ENCODE measurements around the gene CDH4.
"Not testable (repeated sequence)": the region's sequence is repeated elsewhere in the genome, so short reads cannot be mapped to it uniquely, and the experiment has no call there.

The CDH4 gene

DNA sequence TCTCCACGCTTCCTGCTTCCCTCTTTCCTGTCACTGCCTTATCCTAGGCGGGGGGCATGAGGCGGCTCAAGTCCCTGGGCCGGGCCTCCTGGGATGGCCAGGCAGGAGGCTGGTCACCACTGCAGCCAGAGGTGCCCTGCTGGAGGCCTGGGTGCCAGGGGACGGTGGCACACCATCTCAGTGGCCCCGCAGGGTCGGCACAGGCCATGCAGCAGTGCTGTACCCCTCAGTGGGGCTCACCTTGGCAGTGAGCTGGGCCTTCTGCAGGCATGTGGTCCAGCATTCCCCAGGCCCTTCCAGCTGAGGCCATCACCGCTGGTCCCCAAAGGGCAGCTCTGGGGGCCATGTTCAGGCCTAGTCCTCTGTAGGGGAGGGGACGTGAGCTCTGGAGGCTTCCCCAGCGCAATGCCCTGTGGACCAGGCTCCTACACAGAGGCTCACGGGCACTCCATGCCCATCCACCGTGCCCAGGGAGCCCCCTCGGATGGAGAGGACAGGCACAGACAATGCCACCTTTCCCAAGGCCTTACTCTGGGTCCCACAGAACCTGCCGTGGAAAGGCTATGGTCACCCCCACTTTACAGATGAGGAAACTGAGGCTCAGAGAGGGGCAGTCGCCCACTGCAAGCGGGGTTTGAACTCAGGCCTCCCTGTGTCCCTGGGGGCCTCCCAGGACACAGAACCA, 689.8 kb downstream of the CDH4 start:
- DNase-seq: no peak

DNA sequence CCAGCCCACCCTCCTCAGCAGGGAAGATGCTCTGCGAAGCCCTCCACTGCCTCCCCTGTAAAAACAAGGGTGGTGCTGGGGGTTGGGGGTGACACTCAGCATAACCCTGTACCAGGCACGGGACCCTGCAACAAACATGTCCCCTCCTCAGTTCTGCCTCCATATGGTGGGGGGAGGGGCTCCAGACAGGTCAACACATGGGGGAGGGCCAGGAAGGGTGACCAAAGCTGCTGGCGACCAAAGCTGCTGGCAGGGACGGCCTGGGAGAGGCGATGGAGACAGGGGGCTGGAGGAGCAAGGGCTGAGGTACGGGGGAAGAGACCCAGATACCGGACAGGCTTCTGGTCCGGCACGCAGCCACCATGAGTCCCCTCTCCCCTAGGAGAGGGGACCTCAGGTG, 690.5 kb downstream of the CDH4 start:
- no peak for DNase-seq

DNA sequence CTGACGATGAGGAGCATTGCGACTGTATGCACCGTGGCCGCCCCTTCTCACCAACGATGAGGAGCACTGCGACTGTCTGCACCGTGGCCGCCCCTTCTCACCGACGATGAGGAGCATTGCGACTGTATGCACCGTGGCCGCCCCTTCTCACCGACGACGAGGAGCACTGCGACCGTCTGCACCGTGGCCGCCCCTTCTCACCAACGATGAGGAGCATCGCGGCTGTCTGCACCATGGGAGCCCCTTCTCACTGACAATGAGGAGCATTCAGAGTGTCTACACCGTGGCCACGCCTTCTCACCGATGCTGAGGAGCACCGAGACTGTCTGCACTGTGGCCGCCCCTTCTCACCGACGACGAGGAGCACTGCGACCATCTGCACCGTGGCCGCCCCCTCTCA, 692.9 kb downstream of the CDH4 start:
- not testable (repeated sequence) for DNase-seq

DNA sequence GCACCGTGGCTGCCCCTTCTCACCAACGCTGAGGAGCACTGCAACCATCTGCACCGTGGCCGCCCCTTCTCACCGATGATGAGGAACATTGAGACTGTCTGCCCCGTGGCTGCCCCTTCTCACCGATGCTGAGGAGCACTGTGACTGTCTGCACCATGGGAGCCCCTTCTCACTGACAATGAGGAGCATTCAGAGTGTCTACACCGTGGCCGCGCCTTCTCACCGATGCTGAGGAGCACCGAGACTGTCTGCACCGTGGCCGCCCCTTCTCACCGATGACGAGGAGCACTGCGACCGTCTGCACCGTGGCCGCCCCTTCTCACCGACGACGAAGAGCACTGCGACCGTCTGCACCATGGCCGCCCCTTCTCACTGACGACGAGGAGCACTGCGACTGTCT, 693.4 kb downstream of the CDH4 start:
- not testable (repeated sequence) for DNase-seq

DNA sequence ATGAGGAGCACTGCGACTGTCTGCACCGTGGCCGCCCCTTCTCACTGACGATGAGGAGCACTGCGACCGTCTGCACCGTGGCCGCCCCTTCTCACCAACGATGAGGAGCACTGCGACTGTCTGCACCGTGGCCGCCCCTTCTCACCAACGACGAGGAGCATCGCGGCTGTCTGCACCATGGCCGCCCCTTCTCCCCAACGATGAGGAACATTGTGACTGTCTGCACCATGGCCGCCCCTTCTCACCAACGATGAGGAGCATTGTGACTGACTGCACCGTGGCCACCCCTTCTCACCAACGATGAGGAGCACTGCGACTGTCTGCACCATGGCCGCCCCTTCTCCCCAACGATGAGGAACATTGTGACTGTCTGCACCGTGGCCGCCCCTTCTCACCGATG, 696.0 kb downstream of the CDH4 start:
- not testable (repeated sequence) for DNase-seq

DNA sequence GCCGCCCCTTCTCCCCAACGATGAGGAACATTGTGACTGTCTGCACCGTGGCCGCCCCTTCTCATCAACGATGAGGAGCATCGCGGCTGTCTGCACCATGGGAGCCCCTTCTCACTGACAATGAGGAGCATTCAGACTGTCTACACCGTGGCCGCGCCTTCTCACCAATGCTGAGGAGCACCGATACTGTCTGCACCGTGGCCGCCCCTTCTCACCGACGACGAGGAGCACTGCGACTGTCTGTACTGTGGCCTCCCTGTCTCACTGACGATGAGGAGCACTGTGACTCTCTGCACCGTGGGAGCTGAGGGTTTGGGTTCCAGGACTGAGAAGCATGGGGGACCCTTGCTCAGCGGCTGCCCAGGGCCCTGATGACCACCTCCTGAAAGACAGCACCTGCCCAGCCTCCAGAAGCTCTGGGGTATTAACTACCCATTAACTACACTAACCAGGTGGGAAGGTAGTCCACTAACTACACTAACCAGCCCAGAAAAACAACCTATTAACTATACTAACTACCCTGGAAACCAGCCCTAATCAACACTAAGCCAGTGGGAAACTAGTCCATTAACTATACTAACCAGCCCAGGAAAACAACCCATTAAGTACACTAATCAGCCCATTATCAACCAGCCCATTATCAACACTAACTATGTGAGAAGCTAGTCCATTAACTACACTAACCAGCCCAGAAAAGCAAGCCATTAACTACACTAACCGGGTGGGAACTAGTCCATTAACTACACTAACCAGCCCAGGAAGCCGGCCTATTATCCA, 696.7 kb downstream of the CDH4 start:
- DNase-seq: no peak

DNA sequence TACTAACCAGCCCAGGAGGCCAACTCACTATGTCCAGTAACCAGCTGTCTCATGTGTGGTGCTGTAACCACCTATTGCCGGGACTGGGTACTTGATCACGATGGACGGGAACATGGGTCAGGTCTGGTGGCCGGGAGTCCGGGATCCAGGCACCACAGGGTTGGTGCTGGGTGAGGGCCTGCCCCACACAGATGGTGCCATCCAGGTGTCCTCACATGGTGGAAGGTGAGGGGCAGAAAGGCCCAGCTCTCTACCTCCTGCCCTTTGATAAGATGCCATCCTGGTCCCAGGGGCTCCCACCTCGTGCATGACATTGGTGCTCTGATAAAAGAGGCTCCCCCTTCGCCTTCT, 697.3 kb downstream of the CDH4 start:
- DNase-seq: no peak

DNA sequence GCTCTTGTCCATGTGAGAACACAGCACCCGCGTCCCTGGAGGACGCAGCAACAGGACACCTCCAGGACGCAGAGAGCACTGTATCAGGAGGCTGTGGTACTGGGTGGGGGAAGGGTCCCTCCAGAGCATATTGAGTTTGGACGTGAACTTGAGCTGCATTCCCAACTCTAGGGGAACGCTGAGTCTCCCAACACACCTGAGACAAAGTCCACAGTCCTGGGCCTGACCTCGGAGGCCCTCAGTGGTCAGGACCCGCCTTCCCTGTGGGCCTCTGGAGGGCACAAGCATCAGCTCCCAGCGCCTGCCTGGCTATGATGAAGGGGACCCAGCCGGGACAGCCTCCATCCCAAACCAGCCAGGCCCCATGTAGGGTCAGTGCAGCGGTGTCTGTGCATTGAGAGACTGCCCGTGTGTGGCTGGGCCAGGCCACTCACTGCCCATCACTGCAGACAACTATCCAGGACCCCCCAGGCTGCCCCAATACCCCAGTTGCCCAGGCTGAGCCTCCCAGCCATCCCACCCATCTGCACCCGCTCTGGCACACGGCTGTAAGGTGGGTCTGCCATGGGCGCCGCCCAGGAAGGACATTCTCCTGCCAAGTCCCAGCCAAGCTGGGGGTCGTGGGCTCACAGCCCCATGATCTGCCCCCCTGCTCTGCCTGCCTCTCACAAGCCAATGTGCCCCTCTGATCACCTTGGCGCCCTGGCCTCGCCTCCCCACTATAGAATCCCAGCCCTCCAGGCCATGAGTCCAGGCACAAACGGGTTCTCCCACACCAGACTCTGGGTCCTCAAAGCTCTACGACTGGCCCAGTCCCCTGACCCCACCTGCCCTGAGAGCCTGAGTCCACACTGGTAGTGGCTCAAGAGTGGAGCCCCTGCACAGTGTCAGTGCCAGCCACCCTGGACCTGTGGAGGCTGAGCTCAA, 697.9 kb downstream of the CDH4 start:
- no peak for DNase-seq

DNA sequence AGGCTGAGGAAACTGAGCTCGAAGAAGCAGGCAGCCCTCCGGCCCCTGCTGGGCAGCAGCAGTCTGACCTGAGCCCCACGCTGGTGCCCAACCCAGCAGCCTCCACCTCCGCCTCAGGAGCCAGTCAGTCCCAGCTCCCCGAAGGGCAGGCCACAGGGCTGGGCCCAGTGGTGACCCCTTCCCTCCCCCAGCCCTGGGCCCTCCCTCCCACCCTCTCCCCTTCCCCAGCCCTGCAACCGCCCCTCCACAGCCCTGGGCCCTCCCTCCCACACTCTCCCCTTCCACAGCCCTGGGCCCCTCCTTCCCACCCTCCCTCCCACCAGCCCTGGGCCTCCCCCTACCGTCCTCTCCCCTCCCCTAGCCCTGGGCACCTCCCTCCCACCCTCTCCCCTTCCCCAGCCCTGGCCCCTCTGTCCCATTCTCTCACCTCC, 698.6 kb downstream of the CDH4 start:
- no peak for DNase-seq

DNA sequence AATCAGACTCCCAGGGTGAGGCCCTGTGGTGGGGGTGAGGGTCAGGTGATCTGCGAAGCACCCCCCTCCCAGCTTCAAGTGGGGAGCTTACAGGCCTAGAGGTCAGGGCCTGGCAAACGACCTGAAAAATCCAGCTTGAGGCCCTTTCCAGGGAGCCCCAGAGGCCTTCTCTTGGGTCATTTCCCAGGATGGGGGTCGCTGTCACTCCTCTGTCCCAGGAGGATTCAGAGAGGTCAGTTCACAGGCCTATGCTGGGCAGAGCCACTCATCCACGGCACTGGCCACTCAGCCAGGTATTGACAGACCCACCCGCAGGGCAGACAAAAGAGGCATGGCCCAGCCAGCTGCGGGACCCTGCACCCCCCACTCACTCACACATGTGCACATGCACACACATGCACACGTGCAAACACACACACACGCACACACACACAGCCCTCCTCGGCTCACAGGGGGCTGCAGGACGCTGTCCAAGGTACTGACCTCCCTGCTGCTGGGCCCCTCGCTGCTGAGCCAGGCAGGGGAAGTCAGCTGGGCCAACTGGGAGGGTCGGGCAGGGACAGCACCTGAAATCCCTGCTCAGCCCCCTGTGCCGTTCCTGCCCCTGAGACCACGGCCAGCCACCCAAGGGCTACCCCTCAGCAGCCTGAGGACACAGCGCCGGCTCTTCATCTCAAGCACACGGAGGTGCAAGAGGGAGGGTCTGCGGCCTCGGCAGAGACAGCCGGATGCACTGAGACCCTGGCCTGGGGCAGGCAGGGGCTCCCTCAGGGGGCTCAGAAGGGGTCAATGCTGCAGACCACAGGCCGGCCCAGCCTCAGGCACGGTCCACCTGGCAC, 699.9 kb downstream of the CDH4 start:
- DNase-seq: no peak

DNA sequence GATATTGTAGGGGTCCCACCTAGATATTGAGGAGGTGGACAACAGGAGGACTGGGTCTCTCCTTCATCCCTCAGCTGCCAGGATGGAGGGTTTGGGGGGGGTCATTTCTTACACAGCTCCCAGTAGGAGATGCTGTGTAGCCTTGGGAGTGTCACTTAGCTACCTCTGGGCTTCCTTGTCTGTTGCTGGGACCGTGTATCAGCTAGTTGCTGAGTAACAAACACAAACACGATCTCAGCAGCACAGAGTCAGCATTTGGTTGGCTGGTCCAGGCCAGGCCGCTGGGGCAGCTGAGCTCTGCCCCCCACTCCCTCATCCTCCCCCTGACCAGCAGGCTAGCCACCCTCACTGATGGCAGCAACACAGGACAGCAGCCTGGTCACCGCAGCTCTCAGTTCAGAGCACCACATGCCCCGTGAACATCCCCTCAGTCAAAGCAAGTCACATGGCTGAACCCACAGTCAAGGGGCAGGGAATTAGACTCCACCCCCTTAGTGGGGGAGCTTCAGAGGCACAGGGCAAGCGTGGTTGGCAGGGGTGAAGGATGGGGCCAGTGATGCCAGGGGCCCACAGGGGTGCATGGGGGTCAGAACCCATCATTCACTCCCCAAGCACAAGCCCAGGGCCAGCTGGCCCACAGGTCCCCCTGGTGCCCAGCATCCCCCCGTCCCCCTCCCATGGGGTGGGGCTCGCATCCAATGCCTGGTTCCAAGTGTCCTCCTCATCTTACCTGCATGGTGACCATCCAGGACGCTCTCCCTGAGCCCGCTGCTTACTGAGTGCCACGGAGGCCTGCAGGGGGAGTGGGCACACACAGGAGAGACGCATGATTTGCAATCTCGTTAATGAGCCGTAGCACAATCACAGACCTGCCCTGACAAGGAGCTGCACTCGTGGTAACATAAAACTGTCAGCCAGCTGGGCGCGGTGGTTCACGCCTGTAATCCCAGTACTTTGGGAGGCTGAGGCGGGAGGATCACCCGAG, 701.3 kb downstream of the CDH4 start:
- DNase-seq: no peak

DNA sequence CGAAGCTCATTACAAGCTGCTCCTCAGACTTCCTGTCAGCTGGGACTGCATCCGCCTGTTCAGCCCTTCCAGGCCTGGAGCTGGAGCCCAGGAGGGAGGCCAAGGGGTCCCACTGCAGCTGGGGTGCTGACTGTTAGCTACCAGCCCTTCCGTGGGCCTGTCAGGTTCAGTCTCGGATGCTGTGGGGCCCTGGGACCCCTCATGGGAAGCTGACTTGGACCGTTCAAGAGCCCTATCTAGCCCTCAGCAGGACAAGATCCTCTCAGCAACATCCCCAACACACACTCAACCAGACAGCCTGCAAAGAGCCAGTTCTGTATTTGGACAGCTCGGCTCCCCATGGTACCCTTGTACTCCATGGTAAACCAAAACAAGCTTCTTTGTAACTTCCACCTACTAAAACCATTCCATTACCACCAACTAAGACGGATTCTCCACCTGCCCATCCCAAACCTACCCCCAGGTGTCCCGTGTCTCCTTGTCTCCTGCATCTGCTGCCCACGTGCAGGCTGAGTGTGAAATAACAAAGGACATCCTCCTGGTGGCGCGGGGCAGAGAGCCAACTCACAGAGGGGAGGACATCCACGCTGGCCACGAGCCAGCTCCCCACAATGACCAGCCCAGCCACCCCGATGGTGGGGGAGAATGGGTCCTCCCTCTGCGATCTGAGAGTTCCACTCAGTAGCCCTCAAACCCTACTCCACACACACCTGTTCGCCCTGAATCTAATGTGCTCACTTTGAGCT, 702.4 kb downstream of the CDH4 start:
- no peak for DNase-seq

DNA sequence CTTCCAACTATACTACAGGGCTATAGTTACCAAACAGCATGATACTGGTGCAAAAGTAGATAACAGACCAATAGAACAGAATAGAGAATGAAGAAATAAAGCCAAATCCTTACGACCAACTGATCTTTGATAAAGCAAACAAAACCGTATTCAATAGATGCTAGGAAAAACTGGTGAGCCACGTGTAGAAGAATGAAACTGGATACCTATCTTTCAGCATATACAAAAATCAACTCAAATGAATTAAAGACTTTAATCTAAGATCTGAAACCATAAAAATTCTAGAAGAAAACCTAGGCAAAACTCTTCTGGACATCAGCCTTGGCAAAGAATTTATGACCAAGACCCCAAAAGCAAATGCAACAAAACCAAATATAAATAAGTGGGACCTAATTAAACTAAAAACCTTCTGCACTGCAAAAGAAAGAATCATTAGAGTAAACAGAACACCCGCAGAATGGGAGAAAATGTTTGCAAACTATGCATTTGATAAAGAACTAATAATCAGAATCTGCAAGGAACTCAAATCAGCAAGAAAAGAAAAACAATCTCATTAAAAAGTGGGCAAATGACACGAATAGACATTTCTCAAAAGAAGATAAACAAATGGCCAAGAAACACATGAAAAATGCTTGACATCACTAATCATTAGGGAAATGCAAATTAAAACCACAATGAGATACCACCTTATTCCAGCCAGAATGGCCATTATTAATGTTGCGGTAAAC, 703.8 kb downstream of the CDH4 start:
- no peak for DNase-seq

DNA sequence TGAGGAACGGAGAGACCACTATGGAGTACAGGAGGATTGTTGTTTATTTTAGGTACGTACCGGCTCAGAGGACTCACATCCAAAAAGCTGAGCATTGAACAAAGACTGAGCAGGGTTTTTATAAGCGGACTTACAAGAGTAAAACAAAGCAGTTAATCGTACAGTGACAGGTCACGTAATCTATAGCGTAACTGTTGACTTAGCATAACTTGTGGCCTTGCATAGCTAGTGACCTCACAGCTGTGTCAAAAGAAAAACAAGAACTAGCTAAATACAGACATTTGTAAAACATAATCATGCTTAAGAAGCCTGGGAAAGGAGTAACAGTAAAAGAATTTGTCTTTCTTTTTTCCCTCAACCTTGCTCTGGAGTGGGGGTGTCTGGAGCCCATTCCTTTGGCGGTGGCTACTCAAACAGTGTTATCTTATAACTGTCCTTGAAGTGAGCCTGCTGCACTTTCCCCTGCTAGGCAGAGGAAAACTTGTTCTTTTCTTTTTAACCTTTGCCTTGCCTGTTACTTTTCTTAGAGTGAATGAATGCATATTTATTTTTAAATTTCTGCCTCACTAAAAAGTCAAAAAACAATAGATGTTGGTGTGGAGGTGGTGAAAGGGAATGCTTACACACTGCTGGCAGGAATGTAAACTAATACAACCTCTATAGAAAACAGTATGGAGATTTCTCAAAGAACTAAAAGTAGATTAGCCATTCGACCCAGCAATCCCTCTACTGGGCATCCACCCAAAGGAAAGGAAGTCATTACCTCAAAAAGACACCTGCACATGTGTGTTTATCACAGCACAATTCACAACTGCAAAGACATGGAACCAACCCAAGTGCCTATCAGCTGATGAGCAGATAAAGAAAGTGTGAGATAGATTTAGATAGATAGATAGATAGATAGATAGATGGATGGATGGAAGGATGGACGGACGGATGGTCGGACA, 704.6 kb downstream of the CDH4 start:
- no peak for DNase-seq

DNA sequence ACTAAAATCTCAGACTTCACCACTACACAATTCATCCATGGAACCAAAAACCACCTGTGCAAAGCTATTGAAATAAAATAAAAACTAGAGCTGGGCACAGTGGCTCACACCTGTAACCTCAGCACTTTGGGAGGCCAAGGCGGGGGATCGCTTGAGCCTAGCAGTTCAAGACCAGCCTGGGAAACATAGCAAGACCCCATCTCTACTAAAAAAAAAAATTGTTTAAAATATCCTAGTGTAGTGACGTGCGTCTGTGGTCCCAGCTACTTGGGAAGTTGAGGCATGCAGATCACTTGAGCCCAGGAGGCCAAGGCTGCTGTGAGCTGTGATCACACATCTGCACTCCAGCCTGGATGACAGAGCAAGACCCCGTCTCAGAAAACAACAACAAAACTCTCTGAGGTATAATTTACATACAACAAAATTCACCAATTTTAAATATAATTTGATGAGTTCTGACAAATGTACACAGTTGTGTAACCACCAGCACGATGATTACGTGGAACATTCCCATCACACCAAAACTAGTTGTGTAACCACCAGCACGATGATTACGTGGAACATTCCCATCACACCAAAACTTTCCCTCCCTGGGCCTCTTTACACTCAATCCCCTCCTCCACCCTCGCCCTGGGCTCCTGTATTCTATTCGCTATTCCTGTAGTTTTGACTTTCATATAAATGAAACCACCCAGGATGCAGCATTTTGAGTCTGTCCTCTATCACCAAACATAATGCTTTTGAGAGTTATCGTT, 706.1 kb downstream of the CDH4 start:
- no peak for DNase-seq

DNA sequence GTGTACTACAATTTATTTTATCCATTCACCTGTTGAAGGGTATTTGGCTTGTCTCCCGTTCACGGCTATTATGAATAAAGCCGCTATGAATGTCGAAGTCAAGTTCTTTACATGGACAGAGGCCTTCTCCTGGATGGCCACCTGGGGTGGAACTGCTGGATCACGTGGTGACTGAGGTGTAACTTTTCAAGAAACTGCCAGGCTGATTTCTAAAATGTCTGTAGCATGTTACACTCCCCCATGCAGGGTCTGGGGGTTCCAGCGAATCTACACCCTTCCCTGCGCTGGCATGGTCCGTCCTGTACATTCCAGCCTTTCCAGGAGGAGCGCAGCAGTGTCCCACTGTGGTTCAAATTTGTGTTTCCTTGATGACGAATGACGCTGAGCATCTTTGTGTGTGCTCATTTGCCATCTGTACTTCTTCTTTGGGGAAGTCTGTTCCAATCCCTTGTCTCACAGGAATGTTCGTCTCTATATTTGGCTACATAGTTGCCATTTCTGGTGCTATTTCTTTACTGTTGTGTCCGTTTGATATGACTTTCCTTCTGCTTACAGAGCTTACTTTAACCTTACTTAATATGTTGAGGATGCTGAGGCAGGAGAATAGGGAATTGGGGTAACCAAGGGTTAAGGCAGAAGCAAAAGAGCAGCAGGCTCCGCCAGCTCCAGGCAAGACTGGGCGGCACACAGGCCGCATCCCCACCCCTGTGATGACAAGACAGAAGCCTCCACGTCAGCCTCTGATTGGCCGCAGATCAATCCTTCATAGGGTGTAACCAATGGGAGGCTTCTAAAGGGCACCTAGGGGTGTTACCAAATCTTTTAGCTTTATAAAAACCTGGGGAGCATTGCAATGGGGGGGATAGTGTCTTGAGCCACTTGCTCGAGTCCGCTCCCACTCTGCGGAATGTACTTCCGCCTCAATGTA, 707.0 kb downstream of the CDH4 start:
- DNase-seq: no peak

DNA sequence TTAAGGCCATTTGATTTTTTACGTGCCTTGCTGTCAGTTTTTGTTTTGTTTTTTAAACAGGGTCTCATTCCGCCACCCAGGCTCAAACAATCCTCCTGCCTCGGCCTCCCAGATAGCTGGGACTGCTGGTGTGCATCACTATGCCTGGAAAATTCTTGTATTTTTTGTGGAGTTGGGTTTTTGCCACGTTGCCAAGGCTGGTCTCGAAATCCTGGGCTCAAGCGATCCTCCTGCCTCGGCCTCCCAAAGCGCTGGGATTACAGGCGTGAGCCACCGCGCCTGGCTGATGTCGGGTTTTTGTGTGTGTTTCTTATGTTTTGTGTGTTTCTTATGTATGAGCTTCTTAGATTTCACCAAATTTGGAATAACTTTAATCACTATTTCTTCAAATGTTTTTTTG, 708.8 kb downstream of the CDH4 start:
- DNase-seq: no peak
